Right lung (tissue), 10 donors: ENCODE measurements around the gene FNBP1L. TPM values are rescaled to one million over a fixed set of nuclear protein-coding genes. Genes with fewer than 3 reads are reported as not detected.
A peak's percentile ranks its signal among the peaks of the same experiment; 100 is the strongest.

Experiments
- DNase-seq, 2 donors: peaks; one replicate each; pipeline ENCODE4 v3.0.0-alpha.2; 2013
- long read RNA-seq, 8 donors: transcript quantifications; one replicate each; lab custom pipeline, GENCODE V29; 2026
- polyA plus RNA-seq, 5 donors: library from polyadenylated mRNA; unstranded; fragments of 120-200 nt; gene quantifications; one replicate each; pipeline versions ENCODE4 v1.2.1 to v1.2.3, GENCODE V29; 2013; ENCODE audit warnings: inconsistent platforms in 1 of 5, low replicate concordance in 1 of 5; ENCODE audit not compliant: insufficient read length in 5 of 5, insufficient read depth in 1 of 5

The FNBP1L gene
- 100 to 1,000 TPM in 4 of 5 donors, 10 to 100 TPM in 1; 86.7 to 136 (median 123) TPM for polyA plus RNA-seq
- long read RNA-seq, donor 1, full-length matches to known transcripts, result 13 of 52 reads
- long read RNA-seq, donor 1, partial matches to known transcripts, result 39 of 52 reads
- long read RNA-seq, donor 1, other reads (novel, unspliced or antisense), result 0 of 52 reads
- long read RNA-seq, donor 2, full-length matches to known transcripts, result 4 of 12 reads
- long read RNA-seq, donor 2, partial matches to known transcripts, result 8 of 12 reads
- long read RNA-seq, donor 2, other reads (novel, unspliced or antisense), result 0 of 12 reads
- long read RNA-seq, donor 3, full-length matches to known transcripts, result 10 of 48 reads
- long read RNA-seq, donor 3, partial matches to known transcripts, result 38 of 48 reads
- long read RNA-seq, donor 3, other reads (novel, unspliced or antisense), result 0 of 48 reads
- long read RNA-seq, donor 4, full-length matches to known transcripts, result 12 of 30 reads
- long read RNA-seq, donor 4, partial matches to known transcripts, result 18 of 30 reads
- long read RNA-seq, donor 4, other reads (novel, unspliced or antisense), result 0 of 30 reads
- long read RNA-seq, donor 5, full-length matches to known transcripts, result 15 of 124 reads
- long read RNA-seq, donor 5, partial matches to known transcripts, result 109 of 124 reads
- long read RNA-seq, donor 5, other reads (novel, unspliced or antisense), result 0 of 124 reads
- long read RNA-seq, donor 6, full-length matches to known transcripts, result 9 of 58 reads
- long read RNA-seq, donor 6, partial matches to known transcripts, result 49 of 58 reads
- long read RNA-seq, donor 6, other reads (novel, unspliced or antisense), result 0 of 58 reads
- long read RNA-seq, donor 7, full-length matches to known transcripts, result 14 of 38 reads
- long read RNA-seq, donor 7, partial matches to known transcripts, result 24 of 38 reads
- long read RNA-seq, donor 7, other reads (novel, unspliced or antisense), result 0 of 38 reads
- long read RNA-seq, donor 8, full-length matches to known transcripts, result 7 of 16 reads
- long read RNA-seq, donor 8, partial matches to known transcripts, result 9 of 16 reads
- long read RNA-seq, donor 8, other reads (novel, unspliced or antisense), result 0 of 16 reads

DNA sequence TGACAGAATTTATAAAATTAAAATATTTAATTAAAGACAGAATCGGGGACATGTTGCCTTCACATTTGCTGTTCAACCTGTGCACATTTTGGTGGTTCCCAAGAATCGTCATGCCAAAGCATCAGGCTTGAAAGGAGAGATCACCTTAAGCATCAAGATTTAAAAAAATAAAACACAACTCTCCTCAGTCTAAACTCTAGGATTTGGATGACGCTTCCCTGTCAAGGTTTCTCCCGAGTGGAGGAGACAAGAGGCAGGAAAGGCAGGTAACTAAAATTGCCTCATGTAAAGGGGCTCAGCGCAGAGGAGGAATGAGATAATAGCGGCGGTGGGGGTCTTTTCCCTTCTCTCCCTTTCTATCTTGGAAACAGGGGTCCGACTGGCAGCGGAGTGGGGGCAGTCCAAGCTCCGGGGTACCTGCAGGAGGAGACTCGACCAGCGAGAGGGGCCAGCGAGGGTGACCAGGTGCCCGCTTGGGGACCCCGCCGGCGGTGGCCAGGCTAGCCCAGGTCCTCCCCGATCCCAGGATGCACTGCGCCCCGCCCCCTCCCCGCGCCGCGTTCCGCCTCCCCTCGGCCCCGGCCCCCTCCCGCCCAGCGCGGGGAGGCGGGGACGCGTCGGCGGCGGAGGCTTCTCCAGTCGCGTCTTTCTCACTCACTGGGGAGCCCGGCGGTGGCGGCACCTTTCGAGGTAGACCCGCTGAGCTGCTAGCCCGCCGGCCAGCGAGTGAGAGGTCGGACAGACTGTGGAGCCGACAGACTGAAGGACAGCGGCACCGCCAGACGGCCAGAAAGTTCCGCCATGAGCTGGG lies at the start of gene FNBP1L:
FNBP1L (plus strand) TSS at position 638 of the 811 bp plus-strand sequence; CDS start at position 802, 164 bp downstream.
- peak; percentile 80 to 82 for DNase-seq

DNA sequence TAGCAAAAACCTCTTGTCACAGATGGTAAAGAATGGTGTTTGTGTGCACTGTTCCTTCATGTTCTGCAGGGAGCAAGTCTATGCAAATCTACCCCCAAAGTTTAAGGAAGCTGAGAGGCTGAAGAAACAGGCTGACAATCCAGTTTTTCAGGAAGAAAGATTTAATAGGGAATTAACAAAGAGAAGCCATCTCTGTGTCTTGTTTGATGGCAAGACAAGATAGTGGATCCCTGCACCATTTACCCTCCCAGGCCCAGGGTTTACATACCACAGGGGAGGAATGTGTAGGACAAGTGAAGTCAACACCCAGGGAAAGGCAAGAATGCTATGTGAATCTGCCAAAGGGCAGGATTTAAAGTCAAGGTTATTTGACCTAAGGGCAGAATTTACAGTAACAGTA lies 48.1 kb upstream of the FNBP1L start:
- DNase-seq, result no peak

- no peak for DNase-seq
These were observed 39.7 kb upstream of the FNBP1L start for GRCh38 chr1:93408203-93408602.

- no peak for DNase-seq
These were observed 36.9 kb upstream of the FNBP1L start for GRCh38 chr1:93411000-93411399.

- no peak for DNase-seq
These were observed 33.2 kb upstream of the FNBP1L start for GRCh38 chr1:93414749-93415148.

DNA sequence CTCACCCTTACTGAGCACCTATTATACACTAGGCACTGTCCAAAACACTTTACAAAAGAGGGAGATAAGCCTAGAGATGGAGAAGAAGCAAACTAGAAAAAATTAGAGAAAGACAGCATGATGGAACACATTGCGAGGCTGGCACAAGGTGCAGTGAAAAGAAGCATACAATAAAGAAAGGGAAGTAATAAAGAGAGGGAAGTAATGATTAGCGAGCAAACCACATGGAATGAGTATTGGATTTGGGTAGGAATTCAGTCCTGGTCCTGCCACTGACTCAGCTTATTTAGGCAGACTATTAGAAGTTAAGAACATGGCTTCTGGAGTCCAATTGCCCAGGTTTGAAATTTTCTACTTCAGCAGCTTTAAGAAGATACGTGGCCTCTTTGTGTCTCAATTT lies 32.6 kb upstream of the FNBP1L start:
- no peak for DNase-seq

GRCh38 chr1:93416183-93416582 lies 31.7 kb upstream of the FNBP1L start:
- DNase-seq, result no peak

DNA sequence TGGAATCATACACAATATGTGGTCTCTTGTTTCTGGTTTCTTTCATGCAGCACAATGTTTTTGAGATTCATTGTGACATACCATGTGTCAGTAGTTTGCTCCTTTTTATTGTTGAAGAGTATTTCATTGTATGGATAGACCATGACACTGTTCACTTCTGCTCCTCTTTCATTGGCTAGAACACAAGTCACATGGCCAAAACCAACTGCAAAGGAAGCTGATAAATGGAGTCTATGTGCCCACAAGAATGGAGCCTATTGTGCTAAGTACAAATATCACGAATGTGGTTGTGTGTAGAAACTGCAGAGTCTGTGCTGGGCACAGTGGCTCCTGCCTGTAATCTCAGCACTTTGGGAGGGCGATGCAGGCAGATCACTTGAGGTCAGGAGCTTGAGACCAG lies 28.6 kb upstream of the FNBP1L start:
- no peak for DNase-seq

DNA sequence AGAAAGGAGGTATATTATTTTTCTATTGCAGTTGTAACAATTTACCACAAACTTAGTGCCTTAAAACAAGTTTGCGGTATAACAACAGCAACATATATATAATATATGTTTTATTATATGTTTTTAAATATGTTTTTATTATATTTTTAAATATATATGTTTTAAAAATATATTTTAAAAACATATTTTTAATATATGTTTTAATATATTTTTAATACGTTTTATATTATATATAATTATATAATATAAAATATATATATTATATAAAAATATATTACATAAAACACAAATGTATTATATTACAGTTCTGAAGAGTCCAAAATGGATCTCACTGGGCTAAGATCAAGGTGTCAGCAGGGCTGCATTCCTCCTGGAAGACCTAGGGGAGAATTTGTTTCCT lies 27.5 kb upstream of the FNBP1L start:
- DNase-seq, result no peak

DNA sequence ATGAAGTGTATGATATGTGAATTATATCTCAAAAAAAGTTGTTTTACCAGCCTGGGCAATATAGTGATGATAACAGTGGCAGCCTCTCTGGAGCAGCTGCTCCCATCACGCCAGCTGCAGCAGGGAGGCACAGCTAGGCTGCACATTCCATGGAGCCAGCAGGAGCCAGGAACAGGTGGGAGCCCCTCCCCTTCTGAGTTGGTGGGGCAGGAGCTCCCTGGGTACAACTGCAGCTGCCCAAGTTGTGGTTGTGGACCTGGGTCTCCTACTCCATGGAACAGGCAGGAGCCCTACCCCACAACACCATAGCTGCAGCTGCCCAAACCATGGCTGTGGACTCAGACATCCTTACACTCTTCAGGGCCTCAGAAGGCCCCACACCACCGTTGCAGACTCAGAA lies 21.7 kb upstream of the FNBP1L start:
- DNase-seq, result no peak

GRCh38 chr1:93427656-93428055 lies 20.3 kb upstream of the FNBP1L start:
- no peak for DNase-seq

GRCh38 chr1:93433407-93433961 lies 14.4 kb upstream of the FNBP1L start:
- DNase-seq, result no peak

- no peak for DNase-seq
These were observed 13.8 kb upstream of the FNBP1L start for GRCh38 chr1:93434088-93434487.

- no peak for DNase-seq
These were observed 12.9 kb upstream of the FNBP1L start for GRCh38 chr1:93434987-93435386.

GRCh38 chr1:93435443-93435842 lies 12.5 kb upstream of the FNBP1L start:
- DNase-seq, result no peak

DNA sequence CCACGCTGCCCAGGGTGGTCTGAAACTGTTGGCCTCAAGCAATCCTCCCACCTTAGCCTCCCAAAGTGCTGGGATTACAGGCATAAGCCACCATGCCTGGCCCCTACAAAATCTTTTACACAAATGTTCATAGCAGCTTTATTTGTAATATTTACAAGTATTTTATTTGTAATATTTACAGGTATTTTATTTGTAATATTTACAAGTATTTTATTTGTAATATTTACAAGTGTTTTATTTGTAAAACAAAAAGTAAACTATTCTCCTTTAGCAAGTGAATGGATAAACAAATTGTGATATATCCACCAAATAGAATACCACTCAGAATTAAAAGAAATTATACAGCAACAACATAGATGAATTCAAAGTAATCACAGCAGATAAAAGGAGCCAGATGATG lies 11.4 kb upstream of the FNBP1L start:
- no peak for DNase-seq

DNA sequence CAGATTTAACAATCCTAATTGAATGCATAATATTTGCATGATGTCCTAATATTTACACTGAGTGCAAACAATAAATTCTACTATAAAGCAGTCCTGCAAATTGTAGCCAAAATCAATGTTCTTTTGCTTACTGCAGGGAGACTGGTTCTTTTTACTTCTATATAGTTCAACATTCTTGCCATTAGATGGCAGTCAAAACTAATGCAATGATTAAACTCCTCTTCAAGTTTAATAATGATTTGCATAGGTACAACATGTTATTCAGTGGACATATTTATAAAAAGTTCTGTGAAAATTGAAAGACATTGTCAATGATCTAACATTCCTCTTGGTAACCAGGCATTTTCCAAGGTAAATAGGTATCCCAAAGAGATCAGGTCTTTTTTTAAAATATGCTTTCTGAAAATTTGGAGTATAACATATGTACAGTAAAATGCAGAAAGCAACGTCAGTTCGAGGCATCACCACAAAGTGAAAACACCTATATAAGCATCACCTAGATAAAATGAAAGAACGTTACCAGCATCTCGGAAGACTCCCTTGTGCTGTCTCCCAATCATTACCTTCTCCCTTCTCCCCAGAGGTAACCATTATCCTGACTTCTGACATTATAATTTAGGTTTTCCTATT lies 9.8 kb upstream of the FNBP1L start:
- DNase-seq, result peak; percentile 25 to 46

DNA sequence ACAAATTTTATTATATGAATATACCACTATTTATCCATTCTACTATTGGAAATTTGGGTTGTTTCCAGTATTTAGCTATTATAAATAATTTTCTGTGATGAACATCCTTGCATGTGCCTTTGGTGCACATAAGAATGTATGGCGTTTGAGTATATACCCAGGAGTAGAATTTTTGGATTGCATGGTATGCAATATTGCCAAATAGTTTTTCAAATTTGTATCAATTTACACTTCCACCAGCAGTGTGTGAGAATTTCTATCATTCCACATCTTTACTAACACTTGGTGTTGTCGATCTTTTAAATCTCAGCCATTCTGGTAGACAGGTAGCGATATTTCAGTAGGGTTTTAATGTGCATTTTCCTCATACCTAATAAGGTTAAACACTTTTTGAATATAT lies 9.2 kb upstream of the FNBP1L start:
- no peak for DNase-seq

- no peak for DNase-seq
These were observed 7.6 kb upstream of the FNBP1L start for GRCh38 chr1:93440272-93440671.

GRCh38 chr1:93440706-93441105 lies 7.2 kb upstream of the FNBP1L start:
- no peak for DNase-seq

DNA sequence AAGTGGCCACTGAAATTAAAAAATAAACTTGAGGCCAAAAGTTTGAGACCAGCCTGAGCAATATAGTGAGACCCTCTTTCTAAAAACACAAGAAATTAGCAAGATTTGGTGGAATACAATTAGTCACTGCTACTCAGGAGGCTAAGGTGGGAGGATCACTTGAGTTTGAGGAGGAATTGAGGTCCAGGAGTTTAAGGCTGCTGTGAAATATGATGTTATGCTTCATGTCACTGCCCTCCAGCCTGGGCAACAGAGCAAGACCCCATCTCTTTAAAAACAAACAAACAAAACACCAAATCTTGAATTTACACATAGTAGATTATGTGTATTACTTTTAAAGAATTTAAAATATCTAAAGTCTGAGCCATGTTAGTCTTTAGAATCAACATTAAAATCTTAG lies 6.3 kb upstream of the FNBP1L start:
- DNase-seq, result no peak
